DOHH2 (cell line): Measurements from ENCODE around the gene ALDH4A1.
A peak's percentile ranks its signal among the peaks of the same experiment; 100 is the strongest.

ENCODE experiments used
- H3F3A ChIP-seq: fragments of 200-600 bp; sonication (generic), shearing (Covaris generic); 2 replicates; pipeline ENCODE4 v1.6.0; 2016; ENCODE audit warnings: antibody characterized with exemption, mild to moderate bottlenecking; ENCODE audit not compliant: control insufficient read depth, insufficient read depth
- H3K27ac ChIP-seq: fragments of 200-600 bp; sonication (generic); 2 replicates; pipeline ENCODE4 v1.5.1; 2014; ENCODE audit warnings: low read depth, mild to moderate bottlenecking, low read length, moderate library complexity
- H3K27me3 ChIP-seq: fragments of 200-600 bp; sonication (generic); 2 replicates; pipeline ENCODE4 v1.6.1; 2014; ENCODE audit warnings: mild to moderate bottlenecking, low read length, mixed read lengths; ENCODE audit not compliant: control insufficient read depth
- H3K36me3 ChIP-seq: fragments of 200-600 bp; sonication (generic); 2 replicates; pipeline ENCODE4 v1.6.1; 2014; ENCODE audit warnings: mild to moderate bottlenecking, low read length, moderate library complexity, mixed read lengths; ENCODE audit not compliant: control insufficient read depth
- H3K4me1 ChIP-seq: fragments of 200-600 bp; sonication (generic); 2 replicates; pipeline ENCODE4 v1.6.1; 2014; ENCODE audit warnings: mild to moderate bottlenecking, low read length, mixed read lengths; ENCODE audit not compliant: control insufficient read depth
- H3K4me2 ChIP-seq: fragments of 200-600 bp; sonication (generic); 2 replicates; pipeline ENCODE4 v1.6.0; 2014; ENCODE audit warnings: mild to moderate bottlenecking, low read length, moderate library complexity
- H3K4me3 ChIP-seq: fragments of 200-600 bp; sonication (generic); 2 replicates; pipeline ENCODE4 v1.5.1; 2014; ENCODE audit warnings: mild to moderate bottlenecking, low read length, mixed read lengths
- H3K79me2 ChIP-seq: fragments of 200-600 bp; sonication (generic); 2 replicates; pipeline ENCODE4 v1.6.1; 2014; ENCODE audit warnings: mild to moderate bottlenecking, low read length, mixed read lengths; ENCODE audit not compliant: control insufficient read depth
- H3K9me2 ChIP-seq: fragments of 200-600 bp; sonication (generic); replicated peaks from 2 replicates; pipeline ENCODE4 v1.6.1; 2014; ENCODE audit warnings: mild to moderate bottlenecking, low read length, mixed read lengths; ENCODE audit not compliant: control insufficient read depth
- H3K9me3 ChIP-seq: fragments of 200-600 bp; sonication (generic); 2 replicates; pipeline ENCODE4 v1.6.1; 2014; ENCODE audit warnings: antibody characterized with exemption, low read length, mixed read lengths; ENCODE audit not compliant: control insufficient read depth, insufficient read depth
- H4K20me1 ChIP-seq: fragments of 200-600 bp; sonication (generic); 2 replicates; pipeline ENCODE4 v1.6.0; 2014; ENCODE audit warnings: low read depth, mild to moderate bottlenecking, antibody characterized with exemption, low read length, moderate library complexity; ENCODE audit not compliant: control insufficient read depth, insufficient read depth
- EZH2phosphoT487 ChIP-seq: fragments of 200-600 bp; sonication (generic); IDR thresholded peaks from 2 replicates; pipeline ENCODE4 v1.6.1; 2017; ENCODE audit warnings: borderline replicate concordance, mild to moderate bottlenecking, antibody characterized with exemption, low read length, moderate library complexity, mixed read lengths
- TF ChIP-seq, protein P1 (sequence below): fragments of 200-600 bp; sonication (generic); IDR thresholded peaks from one replicate; pipeline ENCODE4 v1.5.1; 2014; ENCODE audit warnings: antibody characterized with exemption, mild to moderate bottlenecking, low read depth, low read length; ENCODE audit not compliant: poor library complexity, severe bottlenecking

The ALDH4A1 gene

DNA sequence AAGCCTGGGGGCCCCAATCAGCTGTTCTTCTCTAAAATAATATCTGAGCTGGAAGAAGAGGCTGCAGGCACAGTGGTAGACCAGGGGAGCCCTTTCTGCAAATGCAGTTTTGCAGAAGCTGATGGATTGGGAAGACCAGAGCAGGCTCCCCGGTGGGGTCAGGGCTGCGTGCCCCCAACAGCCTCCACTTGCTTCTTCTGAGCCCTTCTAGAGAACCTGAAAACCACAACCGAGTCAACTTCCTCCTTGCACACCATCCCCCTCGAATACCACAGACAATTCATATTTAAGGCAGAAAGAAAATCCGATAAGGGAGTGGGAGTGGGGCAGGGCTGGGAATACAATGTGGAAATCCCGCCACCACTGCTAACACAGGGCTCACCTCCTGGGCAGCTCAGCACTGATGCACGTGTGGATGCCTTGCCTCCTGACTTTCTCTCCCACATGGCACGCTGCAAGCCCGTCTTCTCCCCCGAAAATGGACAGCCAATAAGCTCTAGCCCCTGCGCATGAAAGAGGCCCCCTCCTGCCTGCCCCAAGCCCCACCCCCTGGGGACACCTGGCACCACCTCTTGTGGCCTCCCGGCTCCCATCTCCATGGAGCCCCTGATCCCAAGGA is 25.4 kb upstream of the ALDH4A1 start:
- Histone ChIP-seq H3K9me3 (no peaks in the 10 kb centered on the region), H3K27ac (no peak overlapping the region), H3K9me2 (no peaks in the 10 kb centered on the region), H3K4me2 (peak overlapping the region; percentile 52), H3K4me3 (peak overlapping the region; percentile 47), H3K36me3 (no peaks in the 10 kb centered on the region), H3K27me3 (peaks cover 13% of the 10 kb centered on the region), H3K4me1 (peaks cover 22% of the 10 kb centered on the region), H3K79me2 (no peaks in the 10 kb centered on the region), H4K20me1 (no peaks in the 10 kb centered on the region), H3F3A (no peaks in the 10 kb centered on the region)
- no peak for TF ChIP-seq EZH2phosphoT487
- TF ChIP-seq, protein P1, sequence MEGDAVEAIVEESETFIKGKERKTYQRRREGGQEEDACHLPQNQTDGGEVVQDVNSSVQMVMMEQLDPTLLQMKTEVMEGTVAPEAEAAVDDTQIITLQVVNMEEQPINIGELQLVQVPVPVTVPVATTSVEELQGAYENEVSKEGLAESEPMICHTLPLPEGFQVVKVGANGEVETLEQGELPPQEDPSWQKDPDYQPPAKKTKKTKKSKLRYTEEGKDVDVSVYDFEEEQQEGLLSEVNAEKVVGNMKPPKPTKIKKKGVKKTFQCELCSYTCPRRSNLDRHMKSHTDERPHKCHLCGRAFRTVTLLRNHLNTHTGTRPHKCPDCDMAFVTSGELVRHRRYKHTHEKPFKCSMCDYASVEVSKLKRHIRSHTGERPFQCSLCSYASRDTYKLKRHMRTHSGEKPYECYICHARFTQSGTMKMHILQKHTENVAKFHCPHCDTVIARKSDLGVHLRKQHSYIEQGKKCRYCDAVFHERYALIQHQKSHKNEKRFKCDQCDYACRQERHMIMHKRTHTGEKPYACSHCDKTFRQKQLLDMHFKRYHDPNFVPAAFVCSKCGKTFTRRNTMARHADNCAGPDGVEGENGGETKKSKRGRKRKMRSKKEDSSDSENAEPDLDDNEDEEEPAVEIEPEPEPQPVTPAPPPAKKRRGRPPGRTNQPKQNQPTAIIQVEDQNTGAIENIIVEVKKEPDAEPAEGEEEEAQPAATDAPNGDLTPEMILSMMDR, result no peak

DNA sequence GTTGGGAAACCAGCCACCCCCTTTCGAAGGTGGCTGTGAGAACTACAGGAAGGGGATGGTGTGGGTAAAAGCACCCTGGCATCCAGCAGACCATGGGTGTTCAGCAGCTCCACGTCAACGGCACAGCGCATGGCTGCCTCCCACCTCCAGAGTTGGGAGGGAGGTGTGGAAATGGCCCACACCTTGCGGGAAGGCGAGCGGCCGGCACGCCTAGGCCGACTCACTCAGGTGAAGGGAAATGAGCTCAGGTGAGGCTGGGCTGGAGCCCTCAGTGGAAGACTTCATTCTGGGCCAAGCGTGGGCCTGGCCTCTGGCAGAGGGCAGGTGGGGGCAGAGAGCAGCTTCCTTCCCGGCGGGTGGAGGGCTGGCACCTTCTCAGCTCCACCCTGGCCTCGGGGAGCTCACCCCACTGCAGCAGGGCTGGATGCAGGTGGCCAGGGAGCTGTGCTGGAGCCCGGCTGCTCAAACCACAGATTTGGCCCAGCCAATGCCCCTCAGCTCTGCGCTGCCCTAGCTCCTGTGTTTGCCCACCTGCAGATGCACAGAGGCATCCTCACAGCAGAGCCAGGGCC is 24.8 kb upstream of the ALDH4A1 start:
- Histone ChIP-seq H3K27ac (no peak overlapping the region), H3K9me2 (no peaks in the 10 kb centered on the region), H3K36me3 (no peaks in the 10 kb centered on the region), H3K4me1 (peaks cover 22% of the 10 kb centered on the region), H3F3A (no peaks in the 10 kb centered on the region), H3K4me3 (peak overlapping the region; percentile 47), H3K9me3 (no peaks in the 10 kb centered on the region), H3K79me2 (no peaks in the 10 kb centered on the region), H4K20me1 (no peaks in the 10 kb centered on the region), H3K27me3 (peaks cover 13% of the 10 kb centered on the region), H3K4me2 (peak overlapping the region; percentile 52)
- TF ChIP-seq, protein P1, result no peak
- no peak for TF ChIP-seq EZH2phosphoT487

- Histone ChIP-seq H3K27me3 (peaks cover 13% of the 10 kb centered on the region), H3F3A (no peaks in the 10 kb centered on the region), H3K79me2 (no peaks in the 10 kb centered on the region), H3K9me3 (no peaks in the 10 kb centered on the region), H3K27ac (no peak overlapping the region), H3K4me3 (peak overlapping the region; percentile 47), H3K4me2 (peak overlapping the region; percentile 52), H3K36me3 (no peaks in the 10 kb centered on the region), H3K9me2 (no peaks in the 10 kb centered on the region), H4K20me1 (no peaks in the 10 kb centered on the region), H3K4me1 (peaks cover 22% of the 10 kb centered on the region)
- no peak for TF ChIP-seq EZH2phosphoT487
Observed at GRCh38 chr1:18926315-18927081, 24.1 kb upstream of the ALDH4A1 start.

DNA sequence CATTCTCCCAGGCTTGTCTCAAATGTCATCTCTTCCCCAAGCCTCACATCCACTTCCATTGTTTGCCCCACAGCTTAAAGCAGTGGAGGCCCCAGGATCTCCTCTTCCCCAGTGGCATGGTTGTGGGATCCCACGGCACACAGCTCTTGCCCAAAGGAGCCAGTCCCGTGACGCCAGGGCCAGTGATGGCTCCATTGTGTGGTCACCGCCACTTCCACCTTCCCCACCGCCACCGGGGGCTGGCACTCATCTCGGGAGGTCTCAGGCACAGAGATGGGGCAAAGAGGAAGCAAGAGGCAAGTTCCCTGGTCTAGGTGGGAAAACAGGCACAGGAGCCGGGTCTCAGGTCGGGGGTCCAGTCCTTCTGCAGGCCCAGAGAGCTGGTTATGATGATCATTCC is 22.9 kb upstream of the ALDH4A1 start:
- Histone ChIP-seq H3K27ac (no peak overlapping the region), H3K4me3 (no peak overlapping the region), H3K27me3 (peaks cover 13% of the 10 kb centered on the region), H3K9me2 (no peaks in the 10 kb centered on the region), H3K79me2 (no peaks in the 10 kb centered on the region), H3F3A (no peaks in the 10 kb centered on the region), H3K36me3 (no peaks in the 10 kb centered on the region), H3K4me1 (peaks cover 22% of the 10 kb centered on the region), H4K20me1 (no peaks in the 10 kb centered on the region), H3K4me2 (no peak overlapping the region), H3K9me3 (no peaks in the 10 kb centered on the region)
- no peak for TF ChIP-seq EZH2phosphoT487
- TF ChIP-seq, protein P1, result no peak
